Measurements from ENCODE around the gene CLTA.

GRCh38 chr9:36251428-36251827, 60.7 kb downstream of the CLTA start:
- TF ChIP-seq MAFK (IDR thresholded peaks at IDR 0.05; ENCODE audit: low read depth, low read length) (no peak), EP300 (IDR thresholded peaks at IDR 0.05; ENCODE audit: borderline replicate concordance in 1 of 2, low read depth in 2 of 2, low read length in 2 of 2) (no peak), ZNF274 (IDR thresholded peaks at IDR 0.05; ENCODE audit: borderline replicate concordance, extremely low read depth, low read length) (no peak), POLR2A (IDR thresholded peaks at IDR 0.05; ENCODE audit: control extremely low read depth in 1 of 2, low read depth in 2 of 2, low read length in 2 of 2) (no peak), CTCF (IDR thresholded peaks at IDR 0.05; ENCODE audit: control extremely low read depth in 1 of 3, insufficient read depth in 1 of 3, low read depth in 1 of 3, low read length in 3 of 3) (no peak), CBX5 (IDR thresholded peaks at IDR 0.05; ENCODE audit: low read depth, low read length) (no peak), POLR2AphosphoS5 (IDR thresholded peaks at IDR 0.05; ENCODE audit: low read depth, low read length) (no peak), ATF3 (IDR thresholded peaks at IDR 0.05; ENCODE audit: insufficient read depth, low read depth, low read length) (no peak), CHD1 (IDR thresholded peaks at IDR 0.05; ENCODE audit: low read depth, low read length) (no peak), NANOG (IDR thresholded peaks at IDR 0.05; ENCODE audit: insufficient read depth, low read depth, low read length, poor library complexity, severe bottlenecking) (no peak)

Data from H1 (cell line).